ENCODE data around the gene ASTL.

ASTL gene

GRCh38 chr2:96124406-96125265 is 13.7 kb downstream of the ASTL start:
- DNase-seq: no peak

- DNase-seq: no peak
Observed at GRCh38 chr2:96123936-96124335, 14.4 kb downstream of the ASTL start.

DNA sequence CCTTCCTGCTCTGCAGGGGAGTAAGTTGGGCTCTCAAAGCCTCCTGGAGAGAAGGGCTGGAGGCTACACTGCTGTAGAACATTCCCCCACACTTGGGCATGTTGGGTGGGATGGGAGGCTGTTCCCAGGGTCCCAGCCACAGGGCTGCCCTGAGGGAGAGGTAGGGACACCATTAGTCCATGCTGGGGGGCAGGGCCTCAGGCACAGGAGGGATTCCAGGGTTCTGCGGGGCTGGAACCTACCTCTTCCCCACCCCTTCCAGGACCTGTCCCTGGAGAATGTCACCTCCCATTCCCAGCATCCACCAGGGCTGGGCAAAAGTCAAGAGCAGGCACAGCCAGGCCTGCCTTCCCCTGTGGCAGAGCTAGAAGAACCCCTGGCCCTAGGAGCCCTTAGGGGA is 15.0 kb downstream of the ASTL start:
- DNase-seq: no peak

DNA sequence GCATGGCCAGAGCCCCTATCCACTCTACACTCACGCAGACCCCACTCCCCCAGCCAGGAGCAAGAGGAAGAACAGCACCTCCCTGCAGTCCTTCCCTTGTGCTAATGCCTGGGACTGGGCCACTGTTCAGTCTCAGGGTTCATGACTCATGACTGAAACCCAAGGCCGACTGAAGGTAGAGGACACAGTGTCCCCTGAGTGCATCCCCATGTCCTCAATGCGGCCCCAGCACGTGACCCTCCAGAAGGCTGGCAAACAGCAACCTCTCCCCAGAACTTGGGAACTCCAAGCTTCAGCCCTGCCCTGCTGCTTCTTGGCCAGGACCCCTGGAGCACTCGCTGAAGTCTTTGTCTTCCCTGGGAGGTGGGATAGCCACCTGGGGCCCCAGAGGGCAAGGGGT is 15.9 kb downstream of the ASTL start:
- no peak for DNase-seq

- DNase-seq: no peak
Observed at GRCh38 chr2:96121414-96121813, 16.9 kb downstream of the ASTL start.

- no peak for DNase-seq
Observed at GRCh38 chr2:96120991-96121390, 17.3 kb downstream of the ASTL start.

GRCh38 chr2:96120091-96120720 is 18.1 kb downstream of the ASTL start:
- DNase-seq: no peak

- DNase-seq: no peak
Observed at GRCh38 chr2:96119389-96119751, 18.9 kb downstream of the ASTL start.

DNA sequence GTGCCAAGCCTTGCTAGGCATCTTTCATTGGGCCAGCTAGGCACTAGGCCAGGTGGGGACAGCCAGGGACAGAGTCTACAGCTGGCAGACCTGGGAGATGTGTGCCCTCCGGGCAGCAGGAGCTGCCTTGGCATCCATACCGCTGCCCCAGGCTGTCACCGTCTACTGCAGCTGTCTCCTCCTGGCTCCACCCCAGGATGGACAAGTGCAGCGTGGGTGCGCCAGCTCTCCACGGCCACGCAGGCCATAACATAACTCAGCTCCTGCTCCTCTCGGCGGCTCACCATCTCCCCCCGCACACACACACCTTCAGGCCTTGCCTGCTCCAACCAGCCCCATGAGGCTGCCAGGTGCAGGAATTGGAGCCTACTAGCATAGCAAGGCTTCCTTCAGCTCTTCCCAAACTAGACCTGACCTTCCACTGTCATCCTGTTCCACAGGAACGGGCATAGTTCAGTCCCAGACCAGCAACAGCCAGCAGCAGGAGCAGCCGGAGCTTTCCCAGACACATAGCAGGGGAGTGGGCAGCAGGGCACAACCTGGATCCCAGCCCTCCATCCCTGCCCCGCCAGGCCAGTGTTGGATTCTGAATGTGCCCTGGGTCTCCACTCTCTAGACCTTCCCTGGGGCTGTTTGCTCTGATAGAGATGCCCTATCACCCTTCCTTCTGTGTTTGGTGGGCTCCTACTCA is 19.5 kb downstream of the ASTL start:
- DNase-seq: no peak

DNA sequence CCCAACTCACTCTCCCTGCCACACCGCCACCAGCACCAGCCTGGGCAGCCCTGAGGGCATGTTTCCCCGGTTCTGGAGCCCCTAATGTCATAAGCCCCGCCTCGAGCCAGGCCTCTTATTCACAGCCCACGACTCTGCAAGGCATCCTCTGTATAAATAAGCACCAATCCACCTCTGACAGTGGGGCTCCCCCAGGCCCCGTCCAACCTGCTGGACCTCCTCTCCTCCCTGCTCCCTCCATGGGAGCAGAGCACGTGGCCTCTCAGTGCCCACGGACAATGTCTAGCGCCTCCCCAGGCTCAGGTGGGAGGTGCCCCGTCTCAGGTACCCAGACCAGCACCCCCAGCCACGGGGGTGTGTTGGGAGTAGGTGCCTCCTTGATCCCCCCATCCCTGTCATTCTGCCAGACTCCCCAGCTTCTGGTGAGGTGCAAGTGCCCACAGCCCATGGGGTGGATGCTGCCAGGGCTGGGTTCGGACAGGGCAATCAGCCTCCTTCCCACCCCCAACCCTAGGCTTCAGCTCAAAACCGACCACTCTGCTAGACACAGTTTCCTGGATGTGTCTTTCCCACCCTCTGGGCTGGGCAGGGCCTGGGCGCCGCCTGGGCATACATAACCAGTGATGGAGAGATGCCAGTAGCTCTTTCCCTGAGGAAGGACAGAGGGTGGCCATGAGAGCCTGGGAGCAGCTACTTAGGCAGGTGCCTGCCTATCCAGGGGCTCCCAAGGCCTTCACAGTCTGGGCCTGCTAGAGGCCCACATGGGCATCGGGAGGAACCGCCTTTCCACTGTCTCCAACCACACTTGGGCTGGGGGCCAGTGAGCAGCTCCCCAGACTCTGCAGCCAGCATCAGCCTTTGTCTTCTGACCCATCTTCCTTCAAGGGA is 20.4 kb downstream of the ASTL start:
- DNase-seq: no peak

DNA sequence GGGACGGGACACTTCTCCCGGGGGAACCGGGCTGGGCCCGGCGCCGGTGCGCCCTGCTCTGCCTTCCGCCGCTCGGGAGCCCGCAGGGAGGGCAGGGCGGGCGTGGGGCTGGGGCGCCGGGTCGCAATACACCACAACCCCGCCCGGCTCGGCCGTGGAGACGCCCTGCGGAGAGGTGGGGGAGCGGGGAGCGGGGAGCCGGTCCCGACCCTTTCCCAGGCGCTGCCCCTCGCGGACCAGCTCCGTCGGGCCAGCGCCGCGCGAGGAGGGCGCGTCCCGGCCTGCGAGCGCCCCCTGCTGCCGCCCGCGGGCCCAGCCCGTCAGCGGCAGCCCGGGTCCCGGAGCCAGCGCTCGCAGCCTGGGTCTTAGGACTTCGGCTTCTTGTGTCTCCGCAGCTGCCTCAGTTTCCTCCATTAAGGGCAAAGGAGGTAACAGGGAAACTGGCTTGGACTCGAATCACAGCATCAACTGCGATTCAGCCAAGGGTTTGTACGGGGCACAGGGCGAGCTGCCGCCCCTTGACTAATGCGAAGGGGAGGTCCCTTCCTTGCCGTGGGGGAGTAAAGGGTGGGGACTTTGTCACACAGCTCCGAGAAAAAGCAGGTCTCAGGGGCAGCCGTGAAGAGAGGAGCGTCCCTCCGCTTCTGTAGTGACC is 21.3 kb downstream of the ASTL start:
- DNase-seq: peak; percentile 68

- DNase-seq: peak; percentile 79
Observed at GRCh38 chr2:96116424-96116878, 21.9 kb downstream of the ASTL start, which contains the start of gene ADRA2B. Gene ADRA2B, minus strand, starts transcription at chr2:96116571. Its CDS starts 422 bp downstream, at chr2:96116149.

DNA sequence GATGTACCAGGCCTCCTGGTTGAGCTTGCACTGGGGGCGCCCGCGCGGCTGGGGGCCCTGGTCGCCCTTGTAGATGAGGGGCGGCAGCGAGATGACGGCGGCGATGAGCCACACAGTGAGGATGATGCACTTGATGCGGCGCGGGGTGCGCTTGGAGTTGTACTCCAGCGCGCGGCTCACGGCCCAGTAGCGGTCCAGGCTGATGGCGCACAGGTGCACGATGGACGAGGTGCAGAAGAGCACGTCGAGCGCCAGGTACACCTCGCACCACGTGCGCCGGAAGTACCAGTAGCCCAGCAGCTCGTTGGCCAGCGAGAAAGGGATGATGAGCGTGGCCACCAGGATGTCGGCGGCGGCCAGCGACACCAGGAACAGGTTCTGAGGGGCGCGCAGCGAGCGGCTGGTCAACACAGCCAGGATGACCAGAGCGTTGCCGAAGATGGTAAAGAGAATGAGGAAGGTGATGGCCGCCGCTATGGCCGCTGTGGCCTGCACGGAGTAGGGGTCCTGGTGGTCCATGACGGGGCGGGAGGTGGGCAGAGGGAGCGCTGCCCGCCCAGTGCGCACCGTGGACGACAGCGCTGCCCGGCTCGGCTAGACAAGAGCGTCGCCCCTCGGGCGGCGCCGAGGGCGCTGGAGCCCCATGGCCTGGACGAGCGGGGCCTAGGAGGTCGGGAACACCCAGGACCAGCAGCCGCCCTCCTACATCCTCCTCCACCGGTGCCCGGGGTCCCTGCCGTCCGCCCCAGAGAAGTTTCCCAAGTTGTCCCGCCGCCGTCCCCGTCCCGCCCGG is 22.5 kb downstream of the ASTL start:
- no peak for DNase-seq

DNA sequence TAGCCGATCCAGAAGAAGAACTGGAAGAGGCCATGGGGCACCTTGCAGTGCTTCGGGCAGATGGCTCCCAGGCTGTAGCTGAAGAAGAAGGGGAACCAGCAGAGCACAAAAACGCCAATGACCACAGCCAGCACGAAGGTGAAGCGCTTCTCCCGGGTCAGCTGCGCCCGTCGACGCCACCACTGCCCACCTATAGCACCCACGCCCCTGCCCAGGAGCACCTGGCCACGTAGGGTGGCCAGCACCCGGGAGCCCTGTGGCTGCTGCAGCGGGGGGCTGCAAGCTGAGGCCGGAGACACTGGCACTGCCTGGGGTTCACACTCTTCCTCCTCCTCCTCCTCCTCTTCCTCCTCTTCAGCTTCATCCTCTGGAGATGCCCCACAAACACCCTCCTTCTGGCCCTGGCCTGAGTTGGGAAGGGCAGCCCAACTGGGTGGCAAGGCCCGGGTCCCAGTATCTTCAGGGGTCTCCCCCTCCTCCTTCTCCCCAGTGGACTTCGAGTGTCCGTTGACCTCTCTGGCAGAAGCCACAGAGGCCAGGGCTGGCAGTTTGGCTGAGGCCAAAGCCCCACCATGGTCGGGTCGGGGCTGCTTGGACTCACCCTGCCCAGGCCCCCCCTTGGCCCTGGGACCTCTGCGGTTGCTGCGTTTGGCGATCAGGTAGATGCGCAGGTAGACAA is 23.3 kb downstream of the ASTL start:
- DNase-seq: no peak

DNA sequence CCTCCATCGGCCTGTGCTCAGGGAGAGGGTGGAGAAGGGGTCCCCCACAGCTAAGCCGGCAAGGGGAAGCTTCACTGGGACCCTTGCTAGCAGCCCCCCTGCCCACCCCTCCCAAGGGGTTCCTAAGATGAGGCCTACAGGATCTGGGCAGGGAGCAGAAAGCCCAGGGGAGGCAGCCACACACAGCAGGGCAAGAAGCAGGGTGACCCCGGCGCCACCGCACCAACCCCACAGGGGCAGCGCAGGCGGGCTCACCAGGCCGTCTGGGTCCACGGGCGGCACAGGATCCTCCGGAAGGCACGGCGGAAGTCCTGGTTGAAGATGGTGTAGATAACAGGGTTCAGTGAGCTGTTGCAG is 23.8 kb downstream of the ASTL start:
- no peak for DNase-seq

DNA sequence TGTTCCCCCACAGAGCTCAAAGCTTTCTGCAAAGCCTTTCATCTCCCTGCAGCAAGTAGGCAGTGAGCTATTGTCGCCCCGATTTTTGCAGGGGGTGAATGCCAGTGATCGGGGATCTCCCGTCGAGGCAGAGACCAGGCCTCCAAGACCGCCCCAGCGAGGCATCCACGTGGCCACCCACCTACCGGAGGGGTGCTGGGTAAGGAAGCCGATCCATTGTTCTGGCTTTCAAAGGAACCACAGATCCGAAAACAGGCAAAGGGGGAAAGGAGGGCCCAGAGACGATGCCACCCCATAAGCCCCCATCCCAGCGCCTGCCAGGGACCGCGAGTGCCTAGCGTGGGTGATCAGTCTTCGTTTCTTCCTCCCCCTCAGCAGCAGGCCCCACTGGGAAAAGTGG is 24.4 kb downstream of the ASTL start:
- DNase-seq: no peak

DNA sequence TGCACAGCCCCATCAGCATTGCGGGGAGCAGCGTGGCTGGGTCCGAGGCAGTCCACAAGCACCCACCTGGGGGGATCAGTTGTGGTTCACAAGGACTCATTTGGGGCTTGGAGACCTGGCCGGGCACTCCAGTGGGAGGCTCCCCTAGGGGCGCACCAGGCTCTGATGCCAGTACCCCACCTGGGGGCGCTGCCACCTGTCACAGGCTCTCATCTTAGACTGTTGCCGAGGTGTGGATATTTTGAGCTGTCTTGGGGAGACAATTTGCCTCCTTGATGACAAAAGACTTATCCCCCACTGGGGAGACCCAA is 25.0 kb downstream of the ASTL start:
- peak; percentile 35 for DNase-seq

DNA sequence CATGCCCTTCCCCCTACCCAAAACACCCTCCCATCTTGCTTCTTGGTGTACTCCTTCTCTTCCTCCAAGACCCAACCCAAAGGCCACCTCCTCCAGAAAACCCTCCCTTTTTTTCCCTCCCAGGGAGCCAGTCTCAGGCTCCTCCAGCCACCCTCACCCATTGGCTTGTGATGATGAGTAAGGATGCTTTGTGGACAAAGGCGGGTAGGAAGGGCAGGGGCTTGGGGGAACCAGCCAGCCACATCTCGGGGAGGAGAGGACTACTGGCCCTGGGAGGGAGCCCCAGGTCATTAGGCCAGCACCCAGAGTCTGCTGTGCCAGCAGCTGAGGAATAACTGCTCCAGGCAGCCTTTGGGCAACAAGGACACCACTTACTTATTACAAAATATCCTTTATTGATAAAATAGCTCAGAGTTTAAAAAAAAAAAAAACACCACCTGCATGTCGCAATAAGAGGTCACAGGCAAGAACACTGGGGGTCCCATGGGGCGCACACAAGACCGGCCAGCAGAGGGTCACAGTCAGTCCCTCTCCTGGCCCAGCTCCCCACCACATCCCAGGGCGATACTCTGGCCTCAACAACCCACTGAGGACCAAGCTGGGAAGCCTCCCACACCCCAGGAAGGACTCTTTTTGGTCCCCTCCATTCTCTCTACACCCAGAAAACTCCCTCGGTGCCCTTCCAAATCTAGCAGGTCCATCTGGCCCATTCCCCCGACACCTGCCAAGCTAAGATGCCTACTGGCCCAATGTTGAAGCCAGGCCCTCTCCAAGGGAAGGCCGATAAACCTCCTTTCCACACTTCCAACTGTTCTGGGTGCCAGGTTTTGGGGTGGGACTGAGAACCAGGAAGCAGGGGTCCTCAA is 25.6 kb downstream of the ASTL start:
- no peak for DNase-seq

DNA sequence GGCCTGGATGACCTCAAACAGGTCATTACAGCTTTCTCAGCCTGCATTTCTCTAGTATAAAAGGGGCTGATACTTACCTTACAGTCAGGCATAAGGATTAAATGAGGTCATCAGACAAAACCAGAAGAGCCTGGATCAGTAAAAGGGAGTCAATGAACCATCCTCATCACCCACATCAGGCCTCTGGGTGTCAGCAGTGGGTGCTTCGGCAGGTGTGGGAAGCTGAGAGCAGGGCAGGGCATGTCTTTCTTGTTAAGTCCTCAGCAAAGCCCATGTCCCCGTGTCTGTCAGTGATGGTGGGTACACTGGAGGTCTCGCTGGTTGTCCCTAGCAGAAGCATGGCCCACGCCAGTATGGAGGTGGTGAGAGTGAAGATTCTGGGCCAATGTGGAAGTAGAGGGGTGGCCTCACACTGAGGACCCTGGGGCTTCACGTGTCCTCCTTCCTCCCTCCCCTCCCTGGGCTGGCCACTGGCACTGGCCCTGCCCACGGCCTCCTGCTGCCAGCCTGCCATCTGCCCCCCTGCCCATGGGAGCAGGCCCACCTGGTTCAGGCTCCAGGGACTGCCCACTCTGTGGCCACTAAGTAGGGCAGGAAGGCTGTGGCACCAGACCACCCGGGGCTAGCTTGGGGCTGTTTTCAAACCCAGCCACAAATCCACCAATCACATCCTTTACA is 26.3 kb downstream of the ASTL start:
- no peak for DNase-seq

All from activated CD4-positive, alpha-beta T cell treated with anti-CD3 and anti-CD28 coated beads, Interleukin-10, Interleukin-2, amounts not matched to agents 100 ng/mL and 50 ng/mL, durations not matched to agents 16 hours and 8 hours (primary cell).